B cell (primary cell): Measurements from ENCODE around the gene PRXL2A. TPM values are rescaled to one million over a fixed set of nuclear protein-coding genes. Genes with fewer than 3 reads are reported as not detected.

ENCODE experiments used
- ATAC-seq: fragments of 200-7000 bp; cut with Tn5 transposase; one replicate; pipeline ENCODE4 v1.10.0; 2021; ENCODE audit warnings: low read depth, mild to moderate bottlenecking, moderate number of reproducible peaks, moderate library complexity
- CTCF ChIA-PET: fragments of 350-600 bp; sonication (Branson Sonifier 250); formaldehyde crosslinking; loops from one replicate; lab custom pipeline; 2021; ENCODE audit warnings: antibody characterized with exemption, inconsistent platforms; lab: Charles Lee
- POLR2A ChIA-PET: fragments of 350-600 bp; sonication (Branson Sonifier 250); formaldehyde crosslinking; loops from one replicate; lab custom pipeline; 2021; ENCODE audit warnings: antibody characterized with exemption; lab: Charles Lee
- DNase-seq: peaks from one replicate; pipeline ENCODE4 v3.0.0; 2013
- H2AFZ ChIP-seq: 2 replicates; pipeline ENCODE4 v1.6.1; 2012; ENCODE audit warnings: mild to moderate bottlenecking, low read depth, low read length; ENCODE audit not compliant: insufficient read depth, poor library complexity, severe bottlenecking
- H3K27ac ChIP-seq, 2 donors: 1 replicate in 1 of 2; 2 replicates in 1 of 2; pipeline ENCODE4 v1.5.1; 2012 to 2013; ENCODE audit warnings: low read length in 2 of 2, mild to moderate bottlenecking in 2 of 2, moderate library complexity in 1 of 2
- H3K27me3 ChIP-seq, 4 experiments: fragments of 200-600 bp in 1 of 4; sonication (generic) in 1 of 4; replicated peaks in 1 of 4; 1 replicate in 2 of 4; 2 replicates in 2 of 4; pipeline versions ENCODE4 v1.6.1 to v1.7.0; 2013 to 2016; ENCODE audit warnings: low read length in 3 of 4, mild to moderate bottlenecking in 2 of 4, mixed read lengths in 1 of 4, moderate library complexity in 1 of 4; ENCODE audit not compliant: insufficient read depth in 4 of 4, control insufficient read depth in 3 of 4; ENCODE audit errors: control extremely low read depth in 1 of 4
- H3K36me3 ChIP-seq, 2 experiments: replicated peaks in 1 of 2; 1 replicate in 1 of 2; 2 replicates in 1 of 2; pipeline versions ENCODE4 v1.6.1 to v1.7.1; 2013; ENCODE audit warnings: low read length in 1 of 2; ENCODE audit not compliant: insufficient read depth in 2 of 2, control insufficient read depth in 1 of 2; ENCODE audit errors: control extremely low read depth in 1 of 2, extremely low read depth in 1 of 2
- H3K4me1 ChIP-seq, 2 donors: fragments of 200-600 bp in 1 of 2; sonication (generic) in 1 of 2; 1 replicate in 1 of 2; 2 replicates in 1 of 2; pipeline versions ENCODE4 v1.5.1 to v1.6.1; 2013 to 2017; ENCODE audit warnings: low read length in 2 of 2; ENCODE audit not compliant: control insufficient read depth in 2 of 2, insufficient read depth in 2 of 2
- H3K4me2 ChIP-seq: replicated peaks from 2 replicates; pipeline ENCODE3; 2012; ENCODE audit warnings: mild to moderate bottlenecking, low read depth, low read length; ENCODE audit not compliant: poor library complexity, severe bottlenecking
- H3K4me3 ChIP-seq, 5 experiments: fragments of 200-600 bp in 1 of 5; sonication (generic) in 1 of 5; 1 replicate in 3 of 5; 2 replicates in 2 of 5; pipeline versions ENCODE4 v1.5.1 to v1.7.0; 2011 to 2016; ENCODE audit warnings: low read length in 4 of 5, mild to moderate bottlenecking in 4 of 5, low read depth in 2 of 5, control low read depth in 1 of 5, moderate library complexity in 1 of 5; ENCODE audit not compliant: insufficient read depth in 1 of 5; ENCODE audit errors: control extremely low read depth in 1 of 5, extremely low read depth in 1 of 5
- H3K79me2 ChIP-seq: fragments of 200-600 bp; sonication (generic); one replicate; pipeline ENCODE4 v1.6.0; 2016; ENCODE audit warnings: low read length; ENCODE audit not compliant: control insufficient read depth, insufficient read depth
- H3K9ac ChIP-seq: fragments of 200-600 bp; sonication (generic); 2 replicates; pipeline ENCODE4 v1.6.1; 2017; ENCODE audit warnings: mild to moderate bottlenecking, low read length, moderate library complexity
- H3K9me3 ChIP-seq, 3 donors: one replicate each; pipeline versions ENCODE4 v1.6.1 to v1.7.1; 2013; ENCODE audit warnings: low read length in 2 of 3; ENCODE audit not compliant: control insufficient read depth in 2 of 3, insufficient read depth in 1 of 3; ENCODE audit errors: control extremely low read depth in 1 of 3
- H4K20me1 ChIP-seq: 2 replicates; pipeline ENCODE4 v1.6.0; 2012; ENCODE audit warnings: mild to moderate bottlenecking, low read length; ENCODE audit not compliant: insufficient read depth, control insufficient read depth, poor library complexity, severe bottlenecking
- H3K27ac Mint-ChIP-seq: one replicate; pipeline ENCODE4 v1.8.0; 2021; ENCODE audit warnings: mixed read lengths
- H3K27me3 Mint-ChIP-seq: one replicate; pipeline ENCODE4 v1.8.0; 2021; ENCODE audit warnings: mixed read lengths
- H3K4me1 Mint-ChIP-seq: one replicate; pipeline ENCODE4 v1.8.0; 2021; ENCODE audit warnings: mixed read lengths
- H3K4me3 Mint-ChIP-seq: one replicate; pipeline ENCODE4 v1.8.0; 2021; ENCODE audit warnings: mixed read lengths
- H3K9me3 Mint-ChIP-seq: one replicate; pipeline ENCODE4 v1.8.0; 2022; ENCODE audit warnings: mixed read lengths; ENCODE audit not compliant: insufficient read depth
- CTCF ChIP-seq: fragments of 200-600 bp; IDR thresholded peaks from one replicate; pipeline ENCODE4 v1.8.0; 2022; ENCODE audit warnings: antibody characterized with exemption, mild to moderate bottlenecking
- EZH2 ChIP-seq: IDR thresholded peaks from 2 replicates; pipeline ENCODE4 v1.6.1; 2012; ENCODE audit warnings: borderline replicate concordance, low read depth, mild to moderate bottlenecking, moderate library complexity, low read length; ENCODE audit not compliant: insufficient read depth, poor library complexity, severe bottlenecking
- WGBS: methylation state at CpG from one replicate; pipeline ENCODE4 v1.1.5; 2013; ENCODE audit warnings: missing lambda C conversion rate; ENCODE audit not compliant: insufficient coverage; 5-methylcytosine and 5-hydroxymethylcytosine counted together
- intact Hi-C: fragments of 100-400 bp; cut with micrococcal nuclease; formaldehyde crosslinking; loops from one replicate; pipeline ENCODE4 v1.10.0; 2022
- polyA plus RNA-seq: library from polyadenylated mRNA; depleted of rRNA; stranded (reverse); fragments of >200 nt; gene quantifications from 2 replicates; pipeline ENCODE4 v1.2.3, GENCODE V29; 2012
- total RNA-seq, 2 donors: library from RNA; stranded (reverse); fragments of 120-200 nt in 1 of 2; gene quantifications; 1 replicate in 1 of 2; 2 replicates in 1 of 2; pipeline versions ENCODE4 v1.2.3 to v1.2.4, GENCODE V29; 2013 to 2022

PRXL2A gene
- total and polyA plus RNA-seq, 2 donors (not counting 1 experiment from before 2014, with no cell fraction given): 2.8 to 9.4 TPM

- TF ChIP-seq EZH2 (no peak), CTCF (no peak)
- intact Hi-C loops: loop anchor here (2.0 kb wide), 1 partner anchor 18 kb away; the partner anchor contains the start of gene TSPAN14
- Mint-ChIP-seq H3K4me1 (peaks cover 54% of the 10 kb centered on the region), H3K9me3 (no peaks in the 10 kb centered on the region), H3K4me3 (no peak overlapping the region), H3K27ac (peak overlapping the region; percentile 37), H3K27me3 (no peaks in the 10 kb centered on the region)
- Histone ChIP-seq H3K4me3 (no peak overlapping the region), H3K27ac (peak overlapping the region; percentile 49 to 75), H3K9ac (no peak overlapping the region), H3K79me2 (peaks cover 94% of the 10 kb centered on the region), H3K4me1 (peaks cover 34 to 41% of the 10 kb centered on the region in 2 donors), H3K4me2 (peak overlapping the region; percentile 34), H3K27me3 (no peaks in the 10 kb centered on the region), H3K9me3 (peaks cover 0 to 6% (median 5%) of the 10 kb centered on the region in 3 donors), H2AFZ (no peak overlapping the region), H4K20me1 (peaks cover 56% of the 10 kb centered on the region), H3K36me3 (peaks cover 0 to 38% of the 10 kb centered on the region in 2 experiments)
- CTCF ChIA-PET: interaction anchor here (0.5 to 6.9 kb wide), 7 partner anchors 10 to 52 kb away, joined by 4 to 51 read pairs (median 8); no protein-coding TSS in a partner anchor
- ATAC-seq (no peak), DNase-seq (no peak)
- no CpG with 5 or more reads among the region's 3 CpGs for WGBS
- POLR2A ChIA-PET: interaction anchor here (0.7 to 2.5 kb wide), 4 partner anchors 10 to 32 kb away, joined by 3 to 13 read pairs (median 4); partner anchors contain the start of gene TSPAN14
These were observed 64.8 kb downstream of the PRXL2A start for GRCh38 chr10:80473096-80473657.
